Measurements from ENCODE around the gene CCDC190. TPM values are rescaled to one million over a fixed set of nuclear protein-coding genes. Genes with fewer than 3 reads are reported as not detected.

CCDC190 gene
- total and polyA plus RNA-seq, 2 of the 13 experiments (the other 11 are each of a cell fraction or from before 2014, with no cell fraction given): not detected

- TF ChIP-seq TBX3 (IDR thresholded peaks at IDR 0.05; ENCODE audit: borderline replicate concordance) (no peak), ZNF83 (CRISPR knock-in tag; IDR thresholded peaks at IDR 0.05; ENCODE audit: borderline replicate concordance) (no peak), ZNF75D (CRISPR knock-in tag; IDR thresholded peaks at IDR 0.05; ENCODE audit: borderline replicate concordance) (no peak), ZNF652 (CRISPR knock-in tag; IDR thresholded peaks at IDR 0.05; ENCODE audit: borderline replicate concordance, low read depth) (peak; percentile 36; the same call in 1 of the 2 replicates), PRMT3 (CRISPR knock-in tag; IDR thresholded peaks at IDR 0.05; ENCODE audit: borderline replicate concordance, low read depth) (no peak), MXI1 (IDR thresholded peaks at IDR 0.05; ENCODE audit: borderline replicate concordance, low read depth, low read length) (no peak), DPF2 (CRISPR knock-in tag; IDR thresholded peaks at IDR 0.05; ENCODE audit: borderline replicate concordance, low read depth) (peak; percentile 63; the same call in 1 of the 2 replicates), ZZZ3 (CRISPR knock-in tag; IDR thresholded peaks at IDR 0.05; ENCODE audit: borderline replicate concordance) (no peak), ZNF17 (CRISPR knock-in tag; IDR thresholded peaks at IDR 0.05) (no peak), ZEB1 (IDR thresholded peaks at IDR 0.05; ENCODE audit: insufficient replicate concordance, low read depth) (no peak), FOXA3 (CRISPR knock-in tag; IDR thresholded peaks at IDR 0.05) (peak; percentile 82), RARA (CRISPR knock-in tag; IDR thresholded peaks at IDR 0.05) (peak; percentile 95), ESRRA (CRISPR knock-in tag; IDR thresholded peaks at IDR 0.05; ENCODE audit: low read depth) (peak; percentile 67; the same call in 1 of the 2 replicates), JDP2 (CRISPR knock-in tag; IDR thresholded peaks at IDR 0.05; ENCODE audit: borderline replicate concordance) (no peak), ZNF33A (CRISPR knock-in tag; IDR thresholded peaks at IDR 0.05; ENCODE audit: borderline replicate concordance) (no peak), GATA4 (IDR thresholded peaks at IDR 0.05; ENCODE audit: borderline replicate concordance, low read depth) (peak; percentile 57; the same call in 1 of the 2 replicates), ZNF121 (CRISPR knock-in tag; IDR thresholded peaks at IDR 0.05) (no peak), ZNF317 (CRISPR knock-in tag; IDR thresholded peaks at IDR 0.05) (peak; percentile 45; the same call in 1 of the 2 replicates), ZFAT (CRISPR knock-in tag; conservative IDR thresholded peaks at IDR 0.05) (no peak), NR2F6 (IDR thresholded peaks at IDR 0.05) (peak; percentile 99), NR2F6 (CRISPR knock-in tag; IDR thresholded peaks at IDR 0.05) (peak; percentile 99), SRF (IDR thresholded peaks at IDR 0.05; ENCODE audit: low read depth, low read length) (no peak), ZNF160 (CRISPR knock-in tag; IDR thresholded peaks at IDR 0.05) (no peak), GABPA (IDR thresholded peaks at IDR 0.05; ENCODE audit: low read depth, low read length) (no peak), GABPA (CRISPR knock-in tag; IDR thresholded peaks at IDR 0.05; ENCODE audit: low read depth) (peak; percentile 74), GABPB1 (CRISPR knock-in tag; IDR thresholded peaks at IDR 0.05) (peak; percentile 66), ZNF484 (CRISPR knock-in tag; IDR thresholded peaks at IDR 0.05; ENCODE audit: borderline replicate concordance, low read depth) (no peak), ZNF598 (CRISPR knock-in tag; IDR thresholded peaks at IDR 0.05; ENCODE audit: borderline replicate concordance) (no peak)
- TF ChIP-seq, protein P1, sequence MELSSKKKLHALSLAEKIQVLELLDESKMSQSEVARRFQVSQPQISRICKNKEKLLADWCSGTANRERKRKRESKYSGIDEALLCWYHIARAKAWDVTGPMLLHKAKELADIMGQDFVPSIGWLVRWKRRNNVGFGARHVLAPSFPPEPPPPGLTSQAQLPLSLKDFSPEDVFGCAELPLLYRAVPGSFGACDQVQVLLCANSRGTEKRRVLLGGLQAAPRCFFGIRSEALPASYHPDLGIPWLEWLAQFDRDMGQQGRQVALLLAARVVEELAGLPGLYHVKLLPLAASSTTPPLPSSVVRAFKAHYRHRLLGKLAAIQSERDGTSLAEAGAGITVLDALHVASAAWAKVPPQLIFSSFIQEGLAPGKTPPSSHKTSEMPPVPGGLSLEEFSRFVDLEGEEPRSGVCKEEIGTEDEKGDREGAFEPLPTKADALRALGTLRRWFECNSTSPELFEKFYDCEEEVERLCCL (CRISPR knock-in tag; IDR thresholded peaks at IDR 0.05; ENCODE audit: borderline replicate concordance): no peak
- TF ChIP-seq, protein P2, sequence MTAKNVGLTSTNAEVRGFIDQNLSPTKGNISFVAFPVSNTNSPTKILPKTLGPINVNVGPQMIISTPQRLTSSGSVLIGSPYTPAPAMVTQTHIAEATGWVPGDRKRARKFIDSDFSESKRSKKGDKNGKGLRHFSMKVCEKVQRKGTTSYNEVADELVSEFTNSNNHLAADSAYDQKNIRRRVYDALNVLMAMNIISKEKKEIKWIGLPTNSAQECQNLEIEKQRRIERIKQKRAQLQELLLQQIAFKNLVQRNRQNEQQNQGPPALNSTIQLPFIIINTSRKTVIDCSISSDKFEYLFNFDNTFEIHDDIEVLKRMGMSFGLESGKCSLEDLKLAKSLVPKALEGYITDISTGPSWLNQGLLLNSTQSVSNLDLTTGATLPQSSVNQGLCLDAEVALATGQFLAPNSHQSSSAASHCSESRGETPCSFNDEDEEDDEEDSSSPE (CRISPR knock-in tag; IDR thresholded peaks at IDR 0.05): no peak
Measured at GRCh38 chr1:162892906-162893611, 32.1 kb upstream of the CCDC190 start (continued).
